GM23338 (cell line): Measurements from ENCODE around the gene NDUFA11. TPM values are rescaled to one million over a fixed set of nuclear protein-coding genes. Genes with fewer than 3 reads are reported as not detected.

Experiments used
- ATAC-seq: fragments of 200-7000 bp; cut with Tn5 transposase; 3 replicates; pipeline ENCODE4 v1.9.1; 2020
- DNase-seq: peaks from one replicate; pipeline ENCODE4 v3.0.0-alpha.2; 2015; ENCODE audit warnings: low spot score
- H2AFZ ChIP-seq: fragments of 200-600 bp; sonication (generic); 2 replicates; pipeline ENCODE4 v1.8.0; 2016; ENCODE audit warnings: antibody characterized with exemption, mild to moderate bottlenecking, moderate library complexity
- H3F3A ChIP-seq: fragments of 200-600 bp; sonication (generic); replicated peaks from 2 replicates; pipeline ENCODE4 v1.8.0; 2017; ENCODE audit warnings: antibody characterized with exemption, mixed run types, low read depth
- H3K27ac ChIP-seq: fragments of 200-600 bp; sonication (generic); 2 replicates; pipeline ENCODE4 v1.6.1; 2016; ENCODE audit warnings: low read depth
- H3K27me3 ChIP-seq: fragments of 200-600 bp; sonication (generic); 2 replicates; pipeline ENCODE4 v1.8.0; 2016; ENCODE audit warnings: mild to moderate bottlenecking, mixed run types, moderate library complexity; ENCODE audit not compliant: insufficient read depth
- H3K36me3 ChIP-seq: fragments of 200-600 bp; sonication (generic); 2 replicates; pipeline ENCODE4 v1.8.0; 2016; ENCODE audit warnings: mild to moderate bottlenecking; ENCODE audit not compliant: insufficient read depth
- H3K4me1 ChIP-seq: fragments of 200-600 bp; sonication (generic); 2 replicates; pipeline ENCODE4 v1.8.0; 2016; ENCODE audit warnings: mild to moderate bottlenecking, moderate library complexity; ENCODE audit not compliant: insufficient read depth
- H3K4me2 ChIP-seq: fragments of 200-600 bp; sonication (generic); 2 replicates; pipeline ENCODE4 v1.7.1; 2017; ENCODE audit warnings: mixed run types
- H3K4me3 ChIP-seq: fragments of 200-600 bp; sonication (generic); 2 replicates; pipeline ENCODE4 v1.6.1; 2016; ENCODE audit warnings: mixed run types
- H3K79me2 ChIP-seq: fragments of 200-600 bp; sonication (generic); replicated peaks from 2 replicates; pipeline ENCODE4 v1.8.0; 2017; ENCODE audit warnings: mild to moderate bottlenecking; ENCODE audit not compliant: insufficient read depth
- H3K9me2 ChIP-seq: fragments of 200-600 bp; sonication (generic); 2 replicates; pipeline ENCODE4 v1.8.0; 2017; ENCODE audit not compliant: insufficient read depth
- H4K20me1 ChIP-seq: fragments of 200-600 bp; sonication (generic); replicated peaks from 2 replicates; pipeline ENCODE4 v1.8.0; 2017; ENCODE audit warnings: mild to moderate bottlenecking; ENCODE audit not compliant: insufficient read depth
- H3K27ac Mint-ChIP-seq: 2 replicates; pipeline ENCODE4 v1.8.0; 2020; ENCODE audit warnings: inconsistent platforms, mild to moderate bottlenecking, moderate library complexity, mixed read lengths
- H3K27me3 Mint-ChIP-seq: 3 replicates; pipeline ENCODE4 v1.8.0; 2022; ENCODE audit warnings: low read depth, mild to moderate bottlenecking, moderate library complexity, mixed read lengths, inconsistent platforms; ENCODE audit not compliant: insufficient read depth, poor library complexity
- H3K36me3 Mint-ChIP-seq: 3 replicates; pipeline ENCODE4 v1.8.0; 2021; ENCODE audit warnings: low read depth, mild to moderate bottlenecking, inconsistent platforms, moderate library complexity, mixed read lengths
- H3K4me1 Mint-ChIP-seq: 3 replicates; pipeline ENCODE4 v1.8.0; 2020; ENCODE audit warnings: mild to moderate bottlenecking, inconsistent platforms, mixed read lengths
- H3K4me3 Mint-ChIP-seq: 3 replicates; pipeline ENCODE4 v1.8.0; 2021; ENCODE audit warnings: moderate library complexity, mild to moderate bottlenecking, inconsistent platforms, mixed read lengths
- H3K9me3 Mint-ChIP-seq: 3 replicates; pipeline ENCODE4 v1.8.0; 2020; ENCODE audit warnings: moderate library complexity, mild to moderate bottlenecking, inconsistent platforms, mixed read lengths
- CTCF ChIP-seq, 2 experiments: fragments of 200-600 bp in 1 of 2; sonication (generic) in 1 of 2; conservative IDR thresholded peaks; 2 replicates each; pipeline versions ENCODE4 v1.5.1 to v1.6.1; 2016 to 2017; ENCODE audit warnings: antibody characterized with exemption in 2 of 2, low read depth in 2 of 2, mild to moderate bottlenecking in 2 of 2, moderate library complexity in 1 of 2
- ETS1 ChIP-seq: IDR thresholded peaks from 2 replicates; pipeline ENCODE4 v1.6.1; 2016; ENCODE audit warnings: antibody characterized with exemption
- EZH2 ChIP-seq: fragments of 200-600 bp; sonication (generic); IDR thresholded peaks from one replicate; pipeline ENCODE4 v1.8.0; 2017; ENCODE audit warnings: antibody characterized with exemption, mild to moderate bottlenecking, low read depth; ENCODE audit not compliant: unreplicated experiment
- EZH2phosphoT487 ChIP-seq: fragments of 200-600 bp; sonication (generic); IDR thresholded peaks from one replicate; pipeline ENCODE4 v1.8.1; 2018; ENCODE audit warnings: antibody characterized with exemption; ENCODE audit not compliant: unreplicated experiment
- JUNB ChIP-seq: IDR thresholded peaks from one replicate; pipeline ENCODE4 v1.6.1; 2016; ENCODE audit warnings: antibody characterized with exemption; ENCODE audit not compliant: unreplicated experiment
- NANOG ChIP-seq: IDR thresholded peaks from 2 replicates; pipeline ENCODE4 v1.6.1; 2016; ENCODE audit warnings: antibody characterized with exemption, borderline replicate concordance
- REST ChIP-seq: IDR thresholded peaks from one replicate; pipeline ENCODE4 v1.6.1; 2018; ENCODE audit warnings: antibody characterized with exemption; ENCODE audit not compliant: unreplicated experiment
- polyA plus RNA-seq: library from polyadenylated mRNA; unstranded; fragments of >200 nt; fragmentation: Nextera tagmentation; extraction: Ambion mirVana; gene quantifications from 2 replicates; pipeline ENCODE4 v1.2.1, GENCODE V29; 2016
- total RNA-seq: library from RNA; depleted of rRNA; stranded (reverse); fragments of >200 nt; shearing (Covaris generic); gene quantifications from 2 replicates; pipeline ENCODE4 v1.2.3, GENCODE V29; 2014

Gene NDUFA11
- total and polyA plus RNA-seq, 2 experiments from 2014 or later = 171 to 523 TPM

GRCh38 chr19:5950741-5951140, 47.2 kb upstream of the NDUFA11 start:
- H3K27me3 ChIP-seq = no peaks in the 10 kb centered on the region
- H3K27me3 Mint-ChIP-seq = peaks cover 26% of the 10 kb centered on the region
- peaks cover 83% of the 10 kb centered on the region for H3K4me1 Mint-ChIP-seq
- H3K27ac Mint-ChIP-seq = no peak overlapping the region; the same call in 1 of the 2 replicates
- H3K4me3 Mint-ChIP-seq = peak overlapping the region; percentile 55; the same call in 1 of the 3 replicates
- H2AFZ ChIP-seq = no peak overlapping the region
- H3K4me2 ChIP-seq = peak overlapping the region; percentile 36
- ATAC-seq (no peak), DNase-seq (no peak)
- H3K79me2 ChIP-seq = peaks cover 97% of the 10 kb centered on the region
- no peaks in the 10 kb centered on the region for H3K9me2 ChIP-seq
- peaks cover 9% of the 10 kb centered on the region; the same call in 1 of the 2 replicates for H3F3A ChIP-seq
- no peaks in the 10 kb centered on the region for H3K9me3 Mint-ChIP-seq
- H3K27ac ChIP-seq = peak overlapping the region; percentile 62; the same call in 1 of the 2 replicates
- peaks cover 29% of the 10 kb centered on the region for H3K36me3 Mint-ChIP-seq
- TF ChIP-seq EZH2 (no peak), EZH2phosphoT487 (no peak), CTCF (conservative IDR thresholded peaks at IDR 0.05; ENCODE audit: low read depth in 2 of 2) (no peak), ETS1 (no peak), JUNB (no peak)
- peaks cover 6% of the 10 kb centered on the region for H3K36me3 ChIP-seq
- H4K20me1 ChIP-seq = peaks cover 63% of the 10 kb centered on the region
- peaks cover 74% of the 10 kb centered on the region for H3K4me1 ChIP-seq
- H3K4me3 ChIP-seq = 0 out of 2 replicates have a peak overlapping the region, but pooled peaks have one; percentile 34

- no peak overlapping the region for H3K4me3 ChIP-seq
- H3K4me2 ChIP-seq = peak overlapping the region; percentile 36
- H3F3A ChIP-seq = 0 out of 2 replicates have a peak, but pooled peaks cover 9% of the 10 kb centered on the region
- no peaks in the 10 kb centered on the region for H3K9me2 ChIP-seq
- H3K36me3 ChIP-seq = peaks cover 6% of the 10 kb centered on the region
- no peak overlapping the region for H2AFZ ChIP-seq
- Mint-ChIP-seq H3K27ac (peak overlapping the region; percentile 31; the same call in 1 of the 2 replicates), H3K27me3 (peaks cover 27% of the 10 kb centered on the region), H3K4me3 (peak overlapping the region; percentile 15; the same call in 1 of the 3 replicates), H3K4me1 (peaks cover 83% of the 10 kb centered on the region), H3K9me3 (no peaks in the 10 kb centered on the region), H3K36me3 (peaks cover 34% of the 10 kb centered on the region)
- ATAC-seq = no peak
- peaks cover 58% of the 10 kb centered on the region for H4K20me1 ChIP-seq
- no peaks in the 10 kb centered on the region for H3K27me3 ChIP-seq
- peaks cover 97% of the 10 kb centered on the region for H3K79me2 ChIP-seq
- H3K27ac ChIP-seq = peak overlapping the region; percentile 39; the same call in 1 of the 2 replicates
- no peak for DNase-seq
- peaks cover 65% of the 10 kb centered on the region for H3K4me1 ChIP-seq
- TF ChIP-seq NANOG (no peak), ETS1 (no peak), REST (no peak)
Measured at GRCh38 chr19:5949792-5950305, 46.3 kb upstream of the NDUFA11 start.
